AG04449 (cell line): ENCODE data around the gene CCDC61.

Experiments
- CTCF ChIA-PET: fragments of 350-600 bp; formaldehyde crosslinking; extraction: SDS; loops from one replicate; lab custom pipeline; 2021; ENCODE audit warnings: antibody characterized with exemption; lab: Yijun Ruan, JAX
- POLR2A ChIA-PET: fragments of 400-600, 350-600 bp; formaldehyde crosslinking; extraction: SDS; loops from one replicate; lab custom pipeline; 2020; ENCODE audit warnings: antibody characterized with exemption, inconsistent platforms; lab: Yijun Ruan, JAX
- DNase-seq: peaks from one replicate; pipeline ENCODE4 v3.0.0-alpha.2; 2010; ENCODE audit warnings: low read depth, low spot score
- H3K4me3 ChIP-seq: 2 replicates; pipeline ENCODE4 v1.5.1; 2011; ENCODE audit warnings: low read depth, mild to moderate bottlenecking, control low read depth, low read length
- TF ChIP-seq, protein P1 (sequence below): IDR thresholded peaks from one replicate; pipeline ENCODE4 v1.5.1; 2011; ENCODE audit warnings: mild to moderate bottlenecking, moderate library complexity, low read length, control low read depth, inconsistent platforms; ENCODE audit not compliant: insufficient read depth; ENCODE audit errors: missing control alignments

The CCDC61 gene

GRCh38 chr19:45999653-46000121 is 4.4 kb downstream of the CCDC61 start:
- ChIA-PET POLR2A (no interaction called here), CTCF (interaction anchor here (0.8 to 4.8 kb wide), 5 partner anchors 11 to 272 kb away, joined by 3 to 32 read pairs (median 4); no protein-coding TSS in a partner anchor)
- TF ChIP-seq, protein P1, sequence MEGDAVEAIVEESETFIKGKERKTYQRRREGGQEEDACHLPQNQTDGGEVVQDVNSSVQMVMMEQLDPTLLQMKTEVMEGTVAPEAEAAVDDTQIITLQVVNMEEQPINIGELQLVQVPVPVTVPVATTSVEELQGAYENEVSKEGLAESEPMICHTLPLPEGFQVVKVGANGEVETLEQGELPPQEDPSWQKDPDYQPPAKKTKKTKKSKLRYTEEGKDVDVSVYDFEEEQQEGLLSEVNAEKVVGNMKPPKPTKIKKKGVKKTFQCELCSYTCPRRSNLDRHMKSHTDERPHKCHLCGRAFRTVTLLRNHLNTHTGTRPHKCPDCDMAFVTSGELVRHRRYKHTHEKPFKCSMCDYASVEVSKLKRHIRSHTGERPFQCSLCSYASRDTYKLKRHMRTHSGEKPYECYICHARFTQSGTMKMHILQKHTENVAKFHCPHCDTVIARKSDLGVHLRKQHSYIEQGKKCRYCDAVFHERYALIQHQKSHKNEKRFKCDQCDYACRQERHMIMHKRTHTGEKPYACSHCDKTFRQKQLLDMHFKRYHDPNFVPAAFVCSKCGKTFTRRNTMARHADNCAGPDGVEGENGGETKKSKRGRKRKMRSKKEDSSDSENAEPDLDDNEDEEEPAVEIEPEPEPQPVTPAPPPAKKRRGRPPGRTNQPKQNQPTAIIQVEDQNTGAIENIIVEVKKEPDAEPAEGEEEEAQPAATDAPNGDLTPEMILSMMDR, result no peak
- DNase-seq, result no peak
- H3K4me3 ChIP-seq, result peak overlapping the region; percentile 6; the same call in 1 of the 2 replicates

DNA sequence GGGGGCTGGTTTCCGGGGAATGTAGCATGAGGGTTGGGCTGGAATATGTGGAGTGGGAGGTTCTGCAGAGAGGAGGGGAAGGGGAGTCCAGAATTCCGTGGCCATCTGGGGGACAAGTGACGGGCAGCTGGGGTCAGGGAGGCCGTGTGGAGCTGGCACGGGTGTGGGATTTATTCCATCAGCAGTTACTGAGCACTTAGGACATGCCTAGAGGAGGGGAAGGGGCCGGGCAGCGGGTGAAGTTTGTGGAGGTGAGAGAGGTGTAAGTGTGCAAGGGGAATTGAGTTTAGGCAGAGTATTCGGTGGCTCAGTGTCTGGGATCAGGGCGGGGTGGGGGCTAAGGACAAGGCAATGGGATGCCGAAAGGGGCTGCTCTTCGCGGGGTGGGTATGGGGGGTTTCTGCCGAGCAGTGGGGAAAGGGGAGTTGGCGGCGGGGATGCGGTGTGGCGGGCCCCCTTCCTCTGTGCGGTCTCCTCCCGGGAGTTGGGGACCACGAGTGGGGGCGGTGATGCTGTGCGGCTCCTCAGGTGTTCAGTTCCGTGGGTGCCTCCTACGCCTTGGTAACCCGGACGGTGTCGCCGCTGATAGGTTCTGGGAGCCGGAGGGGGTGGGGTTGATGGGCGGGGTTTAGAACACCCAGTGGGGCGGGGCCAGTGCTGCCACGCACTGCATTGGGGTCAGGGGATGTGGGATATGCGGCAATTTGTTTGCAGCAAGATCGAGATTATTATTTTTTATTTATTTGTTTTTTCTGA is 5.4 kb downstream of the CCDC61 start:
- peak overlapping the region; percentile 6; the same call in 1 of the 2 replicates for H3K4me3 ChIP-seq
- POLR2A ChIA-PET, result no interaction called here
- DNase-seq, result no peak
- TF ChIP-seq, protein P1, result no peak
- CTCF ChIA-PET, result interaction anchor here (1.2 to 4.8 kb wide), 4 partner anchors 10 to 29 kb away, joined by 3 to 32 read pairs (median 11); no protein-coding TSS in a partner anchor

- ChIA-PET CTCF (interaction anchor here (1.1 to 2.9 kb wide), 5 partner anchors 14 to 186 kb away, joined by 3 to 15 read pairs (median 4); no protein-coding TSS in a partner anchor), POLR2A (interaction anchor here (1.4 kb wide), 1 partner anchor 139 kb away, joined by 3 read pairs; no protein-coding TSS in a partner anchor)
- H3K4me3 ChIP-seq, result no peak overlapping the region
Observed at GRCh38 chr19:46002678-46003275, 7.5 kb downstream of the CCDC61 start.

DNA sequence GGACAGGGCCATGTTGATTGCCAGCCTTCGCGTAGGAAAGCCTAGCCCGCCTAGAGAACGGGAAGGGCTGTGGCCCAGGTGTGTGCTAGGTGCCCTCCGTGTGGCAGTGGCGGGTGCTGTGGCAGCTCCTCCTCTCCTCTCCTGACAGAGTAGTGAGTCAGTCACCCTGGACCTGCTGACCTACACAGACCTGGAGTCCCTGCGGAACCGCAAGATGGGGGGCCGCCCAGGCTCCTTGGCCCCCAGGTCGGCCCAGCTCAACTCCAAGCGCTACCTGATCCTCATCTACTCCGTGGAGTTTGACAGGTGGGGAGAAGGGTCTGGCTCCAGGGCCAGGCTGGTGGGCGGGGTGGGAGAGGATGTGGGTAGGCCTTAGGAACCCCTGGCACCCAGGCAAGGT is 11.1 kb downstream of the CCDC61 start:
- TF ChIP-seq, protein P1, result no peak
- no peak for DNase-seq
- POLR2A ChIA-PET, result no interaction called here
- CTCF ChIA-PET, result interaction anchor here (0.8 to 2.6 kb wide), 5 partner anchors 11 to 189 kb away, joined by 3 to 14 read pairs (median 6); no protein-coding TSS in a partner anchor
- no peak overlapping the region for H3K4me3 ChIP-seq

More at GRCh38 chr19:46002678-46003275, 7.5 kb downstream of the CCDC61 start:
- TF ChIP-seq, protein P1, result no peak
- DNase-seq, result no peak

GRCh38 chr19:46009530-46010510 is 14.6 kb downstream of the CCDC61 start:
- DNase-seq, result no peak
- H3K4me3 ChIP-seq, result no peak overlapping the region
- CTCF ChIA-PET, result interaction anchor here (0.6 to 4.2 kb wide), 23 partner anchors 10 to 272 kb away, joined by 3 to 39 read pairs (median 5); partner anchors contain the start of genes CCDC61, IGFL4, MYPOP and PGLYRP1
- TF ChIP-seq, protein P1, result peak; percentile 86
- POLR2A ChIA-PET, result no interaction called here
